ENCODE results near the gene RBM47. TPM values are rescaled to one million over a fixed set of nuclear protein-coding genes. Genes with fewer than 3 reads are reported as not detected.

RBM47 gene
- total RNA-seq, 6 donors from 2014 or later: 111 to 448 (median 149) TPM

GRCh38 chr4:40500781-40501180 is 128.9 kb downstream of the RBM47 start:
- no peaks in the 10 kb centered on the region for H3K27me3 ChIP-seq
- DNase-seq (no peak), ATAC-seq (ENCODE audit: low FRiP score in 2 of 2) (no peak)
- H3K36me3 ChIP-seq: no peaks in the 10 kb centered on the region
- 85 to 86% methylated on average over 6 of the region's 6 CpGs for WGBS, 2 donors
- H3K27ac ChIP-seq: no peak overlapping the region
- peaks cover 0 to 6% (median 0%) of the 10 kb centered on the region in 4 donors for H3K4me1 ChIP-seq
- H3K9me3 ChIP-seq: no peaks in the 10 kb centered on the region
- TF ChIP-seq CTCF (IDR thresholded peaks at IDR 0.05): no peak
- TF ChIP-seq EP300 (IDR thresholded peaks at IDR 0.05): no peak
- no peak for TF ChIP-seq POLR2AphosphoS5 (IDR thresholded peaks at IDR 0.05)
- TF ChIP-seq POLR2A (IDR thresholded peaks at IDR 0.05): no peak
- H3K4me3 ChIP-seq: no peak overlapping the region

DNA sequence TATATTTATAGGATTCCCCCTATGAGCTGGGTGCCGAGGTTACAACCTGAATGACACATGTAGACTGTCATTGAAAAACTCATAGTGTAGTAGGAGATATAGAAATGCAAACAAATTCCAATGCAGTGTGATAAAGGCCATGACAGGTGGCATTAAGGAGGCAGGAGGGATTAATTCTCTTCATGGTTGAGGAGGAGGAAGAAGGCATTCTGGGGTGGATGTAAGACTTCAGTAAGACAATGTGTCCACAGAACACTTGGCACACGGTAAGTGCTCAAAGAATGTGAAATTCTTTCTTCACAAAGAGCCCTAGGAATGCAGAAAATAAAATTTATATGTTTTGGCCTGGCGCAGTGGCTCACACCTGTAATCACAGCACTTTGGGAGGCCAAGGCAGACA is 136.5 kb downstream of the RBM47 start:
- 62 to 78% methylated on average over 3 of the region's 3 CpGs for WGBS, 2 donors

DNA sequence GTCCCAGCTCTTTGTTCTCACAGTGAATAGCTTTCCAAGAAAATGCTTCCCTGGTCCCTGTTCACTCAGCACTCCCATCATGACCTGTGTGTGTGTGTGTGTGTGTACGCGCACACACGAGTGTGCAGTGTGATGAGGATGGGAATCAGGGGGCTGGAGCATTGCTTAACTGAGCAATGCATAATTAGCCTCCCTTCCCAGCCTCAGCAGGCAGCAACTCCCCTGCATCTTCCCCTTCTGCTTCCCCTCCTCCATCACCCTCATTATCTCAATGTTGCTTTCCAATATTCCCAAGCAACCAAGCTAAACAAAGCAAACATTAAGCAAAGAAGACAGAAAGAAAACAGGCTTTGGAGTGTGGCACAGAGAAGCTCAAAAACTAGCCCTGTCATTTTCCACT is 137.0 kb downstream of the RBM47 start:
- Histone ChIP-seq H3K27ac (peak overlapping the region in 1 of 4 donors; percentile 18), H3K4me1 (peaks cover 5 to 27% (median 15%) of the 10 kb centered on the region in 4 donors), H3K4me3 (no peak overlapping the region), H3K36me3 (no peaks in the 10 kb centered on the region), H3K9me3 (no peaks in the 10 kb centered on the region), H3K27me3 (no peaks in the 10 kb centered on the region)
- TF ChIP-seq CTCF (IDR thresholded peaks at IDR 0.05): no peak
- no peak for TF ChIP-seq POLR2AphosphoS5 (IDR thresholded peaks at IDR 0.05)
- no peak for TF ChIP-seq EP300 (IDR thresholded peaks at IDR 0.05)
- no peak for TF ChIP-seq POLR2A (IDR thresholded peaks at IDR 0.05)
- DNase-seq (no peak), ATAC-seq (ENCODE audit: low FRiP score in 2 of 2) (peak in 1 of 2 donors; percentile 43)
- 83 to 88% methylated on average over 3 of the region's 3 CpGs for WGBS, 2 donors

More for the DNA sequence above, 136.5 kb downstream of the RBM47 start:
- Histone ChIP-seq H3K9me3 (no peaks in the 10 kb centered on the region), H3K4me3 (no peak overlapping the region), H3K27ac (no peak overlapping the region), H3K4me1 (peaks cover 5 to 27% (median 15%) of the 10 kb centered on the region in 4 donors), H3K36me3 (no peaks in the 10 kb centered on the region), H3K27me3 (no peaks in the 10 kb centered on the region)
- no peak for DNase-seq
- ATAC-seq (ENCODE audit: low FRiP score in 2 of 2): no peak
- TF ChIP-seq POLR2A (IDR thresholded peaks at IDR 0.05) (no peak), EP300 (IDR thresholded peaks at IDR 0.05) (no peak), POLR2AphosphoS5 (IDR thresholded peaks at IDR 0.05) (no peak), CTCF (IDR thresholded peaks at IDR 0.05) (no peak)

GRCh38 chr4:40490481-40490880 is 139.2 kb downstream of the RBM47 start:
- Histone ChIP-seq H3K4me1 (peaks cover 5 to 27% (median 15%) of the 10 kb centered on the region in 4 donors), H3K27me3 (no peaks in the 10 kb centered on the region), H3K9me3 (no peaks in the 10 kb centered on the region), H3K4me3 (no peak overlapping the region), H3K27ac (no peak overlapping the region), H3K36me3 (no peaks in the 10 kb centered on the region)
- DNase-seq (peak in 1 of 2 donors; percentile 20), ATAC-seq (ENCODE audit: low FRiP score in 2 of 2) (no peak)
- TF ChIP-seq POLR2AphosphoS5 (IDR thresholded peaks at IDR 0.05) (no peak), CTCF (IDR thresholded peaks at IDR 0.05) (no peak)
- WGBS, 2 donors: 72 to 80% methylated on average over 10 of the region's 10 CpGs

DNA sequence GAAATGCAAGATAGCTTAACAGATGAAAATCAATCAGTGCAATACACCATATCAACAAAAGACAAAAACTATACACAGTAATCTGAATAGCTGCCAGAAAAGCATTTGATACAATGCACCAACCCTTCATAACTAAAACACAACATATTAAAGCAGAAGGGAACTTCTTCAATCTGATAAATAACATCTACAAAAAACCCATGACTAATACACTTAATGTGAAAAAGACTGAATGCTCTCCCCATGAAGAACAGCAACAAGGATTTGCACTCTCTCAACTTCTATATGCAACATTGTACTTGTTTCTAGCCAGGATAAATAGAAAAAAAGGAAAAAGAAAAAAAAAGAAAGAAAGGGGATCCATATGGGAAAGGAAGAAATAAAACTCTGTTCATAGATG is 139.7 kb downstream of the RBM47 start:
- no peak for DNase-seq
- H3K27me3 ChIP-seq: no peaks in the 10 kb centered on the region
- H3K4me3 ChIP-seq: no peak overlapping the region
- no peaks in the 10 kb centered on the region for H3K36me3 ChIP-seq
- TF ChIP-seq EP300 (IDR thresholded peaks at IDR 0.05) (no peak), POLR2A (IDR thresholded peaks at IDR 0.05) (no peak), CTCF (IDR thresholded peaks at IDR 0.05) (no peak), POLR2AphosphoS5 (IDR thresholded peaks at IDR 0.05) (no peak)
- H3K9me3 ChIP-seq: no peaks in the 10 kb centered on the region
- peaks cover 5 to 27% (median 15%) of the 10 kb centered on the region in 4 donors for H3K4me1 ChIP-seq
- H3K27ac ChIP-seq: no peak overlapping the region
- ATAC-seq (ENCODE audit: low FRiP score in 2 of 2): no peak
